ENCODE measurements around the gene FMNL1. TPM values are rescaled to one million over a fixed set of nuclear protein-coding genes. Genes with fewer than 3 reads are reported as not detected.

FMNL1 gene
- total and polyA plus RNA-seq, 4 donors, result 1.5 to 7.4 (median 4.8) TPM

GRCh38 chr17:45289301-45290268 is 67.9 kb downstream of the FMNL1 start:
- peaks cover 3 to 18% (median 4%) of the 10 kb centered on the region in 4 donors for H3K36me3 ChIP-seq (ENCODE audit: control insufficient read depth in 4 of 4, insufficient read depth in 3 of 4, low read depth in 1 of 4, low read length in 3 of 4)
- DNase-seq (ENCODE audit: low spot score), result no peak
- TF ChIP-seq MAX (IDR thresholded peaks at IDR 0.05), result no peak
- no peak for TF ChIP-seq REST (IDR thresholded peaks at IDR 0.05)
- TF ChIP-seq NR2F2 (IDR thresholded peaks at IDR 0.05), result no peak
- TF ChIP-seq ZBTB33 (IDR thresholded peaks at IDR 0.05), result no peak
- TF ChIP-seq YY1 (IDR thresholded peaks at IDR 0.05), result no peak
- TF ChIP-seq TAF1 (conservative IDR thresholded peaks at IDR 0.05), result no peak
- TF ChIP-seq HNF4G (IDR thresholded peaks at IDR 0.05), result no peak
- no peak for TF ChIP-seq SP1 (IDR thresholded peaks at IDR 0.05)
- no peak for TF ChIP-seq EGR1 (IDR thresholded peaks at IDR 0.05; ENCODE audit: low read depth in 2 of 2)
- TF ChIP-seq FOXA1 (IDR thresholded peaks at IDR 0.05), result no peak
- TF ChIP-seq GABPA (IDR thresholded peaks at IDR 0.05 in 1 of 2, conservative IDR thresholded peaks at IDR 0.05 in 1 of 2), result no peak
- H3K4me1 ChIP-seq (ENCODE audit: control insufficient read depth in 4 of 4, insufficient read depth in 4 of 4, low read length in 3 of 4), result peaks cover 19 to 71% (median 66%) of the 10 kb centered on the region in 4 donors
- H3K27me3 ChIP-seq (ENCODE audit: control insufficient read depth in 4 of 4, insufficient read depth in 4 of 4, low read length in 3 of 4), result no peaks in the 10 kb centered on the region
- peak overlapping the region in 1 of 2 donors; percentile 22 for H3K27ac ChIP-seq (ENCODE audit: low read depth in 1 of 2, low read length in 2 of 2)
- H3K9me3 ChIP-seq (ENCODE audit: control insufficient read depth in 4 of 4, low read length in 3 of 4), result no peaks in the 10 kb centered on the region
- H3K9ac ChIP-seq (ENCODE audit: low read depth in 1 of 2, low read length in 2 of 2), result no peak overlapping the region
- no peak overlapping the region for H3K4me3 ChIP-seq (ENCODE audit: low read depth in 1 of 3, low read length in 3 of 3)
- 82% methylated on average over 15 of the region's 15 CpGs for WGBS

- DNase-seq (ENCODE audit: low spot score), result no peak
- H3K36me3 ChIP-seq (ENCODE audit: control insufficient read depth in 4 of 4, insufficient read depth in 3 of 4, low read depth in 1 of 4, low read length in 3 of 4), result peaks cover 3 to 18% (median 4%) of the 10 kb centered on the region in 4 donors
- H3K27ac ChIP-seq (ENCODE audit: low read depth in 1 of 2, low read length in 2 of 2), result no peak overlapping the region
- no peak overlapping the region for H3K9ac ChIP-seq (ENCODE audit: low read depth in 1 of 2, low read length in 2 of 2)
- no peaks in the 10 kb centered on the region for H3K27me3 ChIP-seq (ENCODE audit: control insufficient read depth in 4 of 4, insufficient read depth in 4 of 4, low read length in 3 of 4)
- H3K4me1 ChIP-seq (ENCODE audit: control insufficient read depth in 4 of 4, insufficient read depth in 4 of 4, low read length in 3 of 4), result peaks cover 19 to 73% (median 70%) of the 10 kb centered on the region in 4 donors
- WGBS, result 90% methylated on average over 11 of the region's 11 CpGs
- no peak overlapping the region for H3K4me3 ChIP-seq (ENCODE audit: low read depth in 1 of 3, low read length in 3 of 3)
- H3K9me3 ChIP-seq (ENCODE audit: control insufficient read depth in 4 of 4, low read length in 3 of 4), result no peaks in the 10 kb centered on the region
- no peak for TF ChIP-seq SP1 (IDR thresholded peaks at IDR 0.05)
- no peak for TF ChIP-seq CTCF (IDR thresholded peaks at IDR 0.05; ENCODE audit: low read depth, low read length, missing input control)
- TF ChIP-seq RAD21 (IDR thresholded peaks at IDR 0.05), result no peak
- TF ChIP-seq FOXA2 (IDR thresholded peaks at IDR 0.05), result no peak
- TF ChIP-seq RXRA (IDR thresholded peaks at IDR 0.05), result no peak
- TF ChIP-seq HNF4A (conservative IDR thresholded peaks at IDR 0.05), result no peak
- TF ChIP-seq ATF3 (IDR thresholded peaks at IDR 0.05), result no peak
- TF ChIP-seq EGR1 (IDR thresholded peaks at IDR 0.05; ENCODE audit: low read depth in 2 of 2), result no peak
- no peak for TF ChIP-seq FOXA1 (IDR thresholded peaks at IDR 0.05)
- no peak for TF ChIP-seq REST (IDR thresholded peaks at IDR 0.05)
- no peak for TF ChIP-seq HNF4G (IDR thresholded peaks at IDR 0.05)
- TF ChIP-seq NR2F2 (IDR thresholded peaks at IDR 0.05), result no peak
- TF ChIP-seq GABPA (IDR thresholded peaks at IDR 0.05 in 1 of 2, conservative IDR thresholded peaks at IDR 0.05 in 1 of 2), result no peak
- TF ChIP-seq MAX (IDR thresholded peaks at IDR 0.05), result no peak
Measured at GRCh38 chr17:45290269-45290765, 68.6 kb downstream of the FMNL1 start.

Data from liver (tissue), 9 donors.